ENCODE measurements around the gene TBL1XR1.
A peak's percentile ranks its signal among the peaks of the same experiment; 100 is the strongest.

Gene TBL1XR1

DNA sequence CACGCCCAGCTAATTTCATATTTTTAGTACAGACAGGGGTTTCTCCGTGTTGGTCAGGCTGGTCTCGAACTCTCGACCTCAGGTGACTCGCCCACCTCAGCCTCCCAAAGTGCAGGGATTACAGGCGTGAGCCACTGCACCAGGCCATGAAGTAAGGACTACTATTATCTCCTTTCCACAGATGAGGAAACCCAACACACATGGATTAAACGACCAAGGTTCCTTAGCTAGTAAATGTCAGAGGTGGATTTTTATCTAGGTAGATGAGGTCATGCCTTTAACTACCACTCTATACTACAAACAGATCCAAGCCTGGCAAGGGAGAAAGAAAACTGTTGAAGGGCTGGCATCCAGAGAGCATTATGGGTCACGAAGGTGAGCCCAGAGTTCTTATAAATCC, 15.5 kb upstream of the TBL1XR1 start:
- no peaks in the 10 kb centered on the region for H3K9me3 ChIP-seq (ENCODE audit: low read length)
- H3K79me2 ChIP-seq (ENCODE audit: insufficient read depth, low read length) = no peaks in the 10 kb centered on the region
- TF ChIP-seq EZH2 (IDR thresholded peaks at IDR 0.05; ENCODE audit: borderline replicate concordance, low read length) = no peak
- TF ChIP-seq, protein P1, sequence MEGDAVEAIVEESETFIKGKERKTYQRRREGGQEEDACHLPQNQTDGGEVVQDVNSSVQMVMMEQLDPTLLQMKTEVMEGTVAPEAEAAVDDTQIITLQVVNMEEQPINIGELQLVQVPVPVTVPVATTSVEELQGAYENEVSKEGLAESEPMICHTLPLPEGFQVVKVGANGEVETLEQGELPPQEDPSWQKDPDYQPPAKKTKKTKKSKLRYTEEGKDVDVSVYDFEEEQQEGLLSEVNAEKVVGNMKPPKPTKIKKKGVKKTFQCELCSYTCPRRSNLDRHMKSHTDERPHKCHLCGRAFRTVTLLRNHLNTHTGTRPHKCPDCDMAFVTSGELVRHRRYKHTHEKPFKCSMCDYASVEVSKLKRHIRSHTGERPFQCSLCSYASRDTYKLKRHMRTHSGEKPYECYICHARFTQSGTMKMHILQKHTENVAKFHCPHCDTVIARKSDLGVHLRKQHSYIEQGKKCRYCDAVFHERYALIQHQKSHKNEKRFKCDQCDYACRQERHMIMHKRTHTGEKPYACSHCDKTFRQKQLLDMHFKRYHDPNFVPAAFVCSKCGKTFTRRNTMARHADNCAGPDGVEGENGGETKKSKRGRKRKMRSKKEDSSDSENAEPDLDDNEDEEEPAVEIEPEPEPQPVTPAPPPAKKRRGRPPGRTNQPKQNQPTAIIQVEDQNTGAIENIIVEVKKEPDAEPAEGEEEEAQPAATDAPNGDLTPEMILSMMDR (IDR thresholded peaks at IDR 0.05; ENCODE audit: low read length) = no peak
- no peaks in the 10 kb centered on the region for H4K20me1 ChIP-seq (ENCODE audit: insufficient read depth, low read length)
- H3K4me2 ChIP-seq (ENCODE audit: low read length) = no peak overlapping the region
- H3K36me3 ChIP-seq (ENCODE audit: insufficient read depth, low read length) = no peaks in the 10 kb centered on the region
- no peak overlapping the region for H3K9ac ChIP-seq (ENCODE audit: low read length)
- no peaks in the 10 kb centered on the region for H3K9me2 ChIP-seq (ENCODE audit: low read depth, low read length)
- peaks cover 44% of the 10 kb centered on the region for H3K4me1 ChIP-seq (ENCODE audit: insufficient read depth, low read length, severe bottlenecking)
- no peaks in the 10 kb centered on the region for H3F3A ChIP-seq (ENCODE audit: insufficient read depth, low read length)
- no peaks in the 10 kb centered on the region for H3K27me3 ChIP-seq (ENCODE audit: insufficient read depth, low read length)
- H3K27ac ChIP-seq (ENCODE audit: low read depth, low read length, poor library complexity, severe bottlenecking) = peak overlapping the region; percentile 35
- H2AFZ ChIP-seq (ENCODE audit: low read length) = no peak overlapping the region
- H3K4me3 ChIP-seq (ENCODE audit: low read depth, low read length, poor library complexity, severe bottlenecking) = no peak overlapping the region

DNA sequence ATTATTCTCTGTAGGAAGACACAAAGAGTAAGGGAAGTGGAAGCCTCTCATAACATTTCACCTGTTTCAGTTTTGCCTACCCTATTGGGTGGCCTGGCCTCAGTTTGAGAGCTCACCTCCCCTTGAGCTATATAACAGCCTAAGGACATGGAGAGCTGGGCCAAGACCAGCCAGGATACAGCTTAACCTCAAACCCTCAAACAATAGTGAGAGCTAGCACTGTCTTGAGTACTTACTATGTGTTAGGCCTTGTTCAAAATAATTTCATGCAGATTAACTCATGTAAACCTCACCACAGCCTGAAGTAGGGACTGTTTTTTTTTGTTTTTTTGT, 15.0 kb upstream of the TBL1XR1 start:
- Histone ChIP-seq H4K20me1 (ENCODE audit: insufficient read depth, low read length) (no peaks in the 10 kb centered on the region), H3K9me3 (ENCODE audit: low read length) (no peaks in the 10 kb centered on the region), H3K4me1 (ENCODE audit: insufficient read depth, low read length, severe bottlenecking) (peaks cover 44% of the 10 kb centered on the region), H3K9me2 (ENCODE audit: low read depth, low read length) (no peaks in the 10 kb centered on the region), H2AFZ (ENCODE audit: low read length) (peak overlapping the region; percentile 56), H3K4me3 (ENCODE audit: low read depth, low read length, poor library complexity, severe bottlenecking) (no peak overlapping the region), H3K4me2 (ENCODE audit: low read length) (no peak overlapping the region), H3F3A (ENCODE audit: insufficient read depth, low read length) (no peaks in the 10 kb centered on the region), H3K27ac (ENCODE audit: low read depth, low read length, poor library complexity, severe bottlenecking) (peak overlapping the region; percentile 55), H3K36me3 (ENCODE audit: insufficient read depth, low read length) (no peaks in the 10 kb centered on the region), H3K27me3 (ENCODE audit: insufficient read depth, low read length) (no peaks in the 10 kb centered on the region), H3K9ac (ENCODE audit: low read length) (no peak overlapping the region), H3K79me2 (ENCODE audit: insufficient read depth, low read length) (no peaks in the 10 kb centered on the region)
- TF ChIP-seq, protein P1 (IDR thresholded peaks at IDR 0.05; ENCODE audit: low read length) = no peak
- no peak for TF ChIP-seq EZH2 (IDR thresholded peaks at IDR 0.05; ENCODE audit: borderline replicate concordance, low read length)

DNA sequence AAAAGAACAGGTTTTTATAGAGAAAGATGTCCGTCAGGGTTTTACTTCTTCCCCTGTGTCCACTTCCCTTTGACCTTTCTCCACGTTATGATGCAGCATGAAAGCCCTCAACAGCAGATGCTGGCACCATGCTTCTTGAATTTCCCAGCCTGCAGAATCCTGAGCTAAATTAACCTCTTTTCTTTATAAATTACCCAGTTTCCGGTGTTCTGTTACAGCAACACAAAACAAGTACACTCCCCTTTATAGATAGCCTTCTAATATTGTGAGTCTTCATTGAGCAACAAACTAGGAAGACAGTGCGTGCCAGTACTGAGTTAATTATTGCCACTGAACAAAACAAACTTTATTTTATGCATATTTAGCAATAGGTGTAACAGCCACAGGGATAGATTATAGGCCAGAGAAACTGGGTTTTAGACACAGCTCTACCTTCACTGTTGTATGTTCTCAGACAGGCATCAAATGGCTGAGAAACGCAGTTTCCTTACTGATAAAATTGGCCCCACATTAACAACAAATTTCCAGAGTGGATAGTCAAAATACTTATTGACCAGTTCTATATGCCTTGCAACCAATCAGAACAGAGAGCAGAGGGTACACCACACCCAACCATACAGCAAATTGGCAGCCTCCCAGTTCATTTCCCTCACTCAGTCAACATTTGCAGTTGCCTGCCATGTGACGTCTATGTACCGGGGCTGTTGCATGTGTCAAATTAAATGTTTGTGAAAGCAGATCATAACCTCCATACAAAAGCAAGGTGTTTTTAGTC, 14.4 kb upstream of the TBL1XR1 start:
- H3K9ac ChIP-seq (ENCODE audit: low read length) = no peak overlapping the region

More for the DNA sequence above, 14.4 kb upstream of the TBL1XR1 start:
- Histone ChIP-seq H2AFZ (ENCODE audit: low read length) (peak overlapping the region; percentile 56), H3K36me3 (ENCODE audit: insufficient read depth, low read length) (no peaks in the 10 kb centered on the region), H3K4me2 (ENCODE audit: low read length) (no peak overlapping the region; the same call in 1 of the 2 replicates), H3K4me1 (ENCODE audit: insufficient read depth, low read length, severe bottlenecking) (peaks cover 44% of the 10 kb centered on the region), H4K20me1 (ENCODE audit: insufficient read depth, low read length) (no peaks in the 10 kb centered on the region), H3K4me3 (ENCODE audit: low read depth, low read length, poor library complexity, severe bottlenecking) (no peak overlapping the region), H3K79me2 (ENCODE audit: insufficient read depth, low read length) (no peaks in the 10 kb centered on the region), H3K27me3 (ENCODE audit: insufficient read depth, low read length) (no peaks in the 10 kb centered on the region), H3K9me3 (ENCODE audit: low read length) (no peaks in the 10 kb centered on the region), H3F3A (ENCODE audit: insufficient read depth, low read length) (no peaks in the 10 kb centered on the region), H3K9me2 (ENCODE audit: low read depth, low read length) (no peaks in the 10 kb centered on the region), H3K27ac (ENCODE audit: low read depth, low read length, poor library complexity, severe bottlenecking) (peak overlapping the region; percentile 55)
- TF ChIP-seq, protein P1 (IDR thresholded peaks at IDR 0.05; ENCODE audit: low read length) = no peak
- no peak for TF ChIP-seq EZH2 (IDR thresholded peaks at IDR 0.05; ENCODE audit: borderline replicate concordance, low read length)

Data from OCI-LY1 (cell line).